Activated naive CD4-positive, alpha-beta T cell treated with Interleukin-2 at 50 U/mL for 16 hours (primary cell): ENCODE results near the gene HECW1.
"Not testable (repeated sequence)": the region's sequence is repeated elsewhere in the genome, so short reads cannot be mapped to it uniquely, and the experiment has no call there.

Source experiments
- DNase-seq: peaks from one replicate; pipeline ENCODE4 v3.0.0-alpha.2; 2020

Gene HECW1

DNA sequence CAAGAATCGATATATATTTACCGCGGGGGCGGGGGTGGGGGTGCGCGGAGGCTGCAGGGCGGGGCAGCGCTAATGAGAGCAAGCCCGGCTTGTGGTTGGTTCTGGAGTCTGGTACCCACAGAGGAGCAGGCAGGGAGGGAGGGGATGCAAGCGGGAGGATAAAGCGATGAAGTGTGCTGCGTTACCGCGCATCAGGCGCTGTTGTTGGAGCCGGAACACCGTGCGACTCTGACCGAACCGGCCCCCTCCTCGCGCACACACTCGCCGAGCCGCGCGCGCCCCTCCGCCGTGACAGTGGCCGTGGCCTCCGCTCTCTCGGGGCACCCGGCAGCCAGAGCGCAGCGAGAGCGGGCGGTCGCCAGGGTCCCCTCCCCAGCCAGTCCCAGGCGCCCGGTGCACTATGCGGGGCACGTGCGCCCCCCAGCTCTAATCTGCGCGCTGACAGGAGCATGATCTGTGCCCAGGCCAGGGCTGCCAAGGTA, at the start of gene HECW1:
Gene HECW1 (plus strand): TSS at position 189 of the 482 bp plus-strand sequence. CDS start 131,259 bp downstream, outside the sequence.
- DNase-seq = no peak

DNA sequence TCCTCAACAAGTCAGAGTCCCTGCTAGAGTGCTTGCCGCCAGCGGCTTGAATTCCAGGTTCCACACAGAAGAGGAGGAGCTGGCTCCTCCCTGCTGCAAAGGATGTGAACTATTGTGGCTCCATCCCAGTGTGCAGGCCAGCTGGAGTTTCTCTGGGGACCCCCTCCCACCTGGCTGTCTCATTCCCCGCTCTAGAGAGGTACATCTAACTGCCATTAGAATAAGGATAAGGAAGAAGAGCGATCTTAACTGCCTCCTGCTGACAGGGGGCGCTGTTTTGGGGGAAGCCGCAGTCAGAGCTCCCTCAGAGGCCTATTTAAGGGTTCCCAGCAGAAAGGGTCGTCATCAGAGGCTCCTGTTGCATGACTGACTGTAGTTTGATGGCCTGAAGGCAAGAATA, 40.8 kb upstream of the HECW1 start:
- no peak for DNase-seq

DNA sequence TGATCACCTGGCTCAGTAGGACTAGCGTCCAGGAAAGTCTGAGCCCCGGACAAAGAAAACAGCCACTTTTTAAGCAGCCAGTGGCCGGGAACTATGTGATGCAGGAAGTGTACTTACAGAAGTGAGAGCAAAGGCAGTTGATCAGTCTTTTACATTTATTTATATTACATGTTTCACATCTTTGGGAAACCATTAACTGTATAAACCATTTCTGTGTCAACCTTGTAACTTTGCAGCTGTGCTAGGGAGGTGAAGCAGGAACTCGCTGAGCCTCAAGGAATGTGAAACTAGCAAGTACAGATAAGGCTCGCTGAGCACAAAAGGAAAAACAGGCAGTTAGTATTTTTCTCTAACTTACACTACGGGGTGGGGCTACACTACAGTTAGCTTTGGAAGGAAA, 39.9 kb upstream of the HECW1 start:
- no peak for DNase-seq

GRCh38 chr7:43073811-43074210, 38.6 kb upstream of the HECW1 start:
- DNase-seq = not testable (repeated sequence)

DNA sequence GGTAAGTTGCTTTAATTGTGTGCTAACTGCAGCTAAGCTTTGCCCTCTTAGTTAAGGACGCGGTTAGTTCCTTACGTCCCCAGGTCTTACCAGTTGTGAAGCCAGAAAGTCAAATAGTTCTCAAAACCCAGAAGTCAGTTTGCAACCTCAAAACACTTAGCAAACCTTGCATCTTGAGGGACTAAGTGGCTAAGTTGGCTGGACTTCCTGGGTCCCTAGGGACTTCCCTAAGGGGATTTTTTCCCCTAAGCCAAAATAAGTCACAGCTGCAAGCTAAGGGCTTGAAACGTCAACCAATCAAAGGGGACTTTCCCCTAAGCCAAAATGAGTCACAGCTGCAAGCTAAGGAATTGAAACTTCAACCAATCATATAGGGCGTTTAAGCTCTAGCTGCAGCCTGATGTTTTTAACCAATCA, 36.2 kb upstream of the HECW1 start:
- DNase-seq = no peak

GRCh38 chr7:43076606-43077005, 35.8 kb upstream of the HECW1 start:
- DNase-seq = no peak

DNA sequence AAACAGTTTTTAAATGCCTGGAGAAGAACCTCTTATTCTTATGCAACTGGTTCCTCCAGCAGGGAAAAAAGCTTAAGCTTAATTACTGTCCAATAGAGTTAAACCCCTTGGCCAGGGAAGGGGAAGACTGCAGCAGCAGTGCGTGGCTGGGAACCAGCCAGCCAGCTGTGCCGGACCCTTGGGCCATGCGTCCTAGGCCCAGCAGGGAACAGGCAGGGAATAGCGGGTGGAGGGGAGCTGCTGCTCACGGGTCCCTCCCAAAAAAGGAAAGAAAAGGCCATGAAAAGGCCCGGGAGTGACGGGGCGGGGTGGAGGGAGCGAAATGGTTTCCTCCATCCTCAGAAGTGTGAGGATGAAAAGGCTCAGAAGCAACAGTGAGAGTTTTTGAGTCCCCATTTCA, 35.2 kb upstream of the HECW1 start:
- no peak for DNase-seq

- DNase-seq = no peak
Observed at GRCh38 chr7:43077732-43078391, 34.6 kb upstream of the HECW1 start.

DNA sequence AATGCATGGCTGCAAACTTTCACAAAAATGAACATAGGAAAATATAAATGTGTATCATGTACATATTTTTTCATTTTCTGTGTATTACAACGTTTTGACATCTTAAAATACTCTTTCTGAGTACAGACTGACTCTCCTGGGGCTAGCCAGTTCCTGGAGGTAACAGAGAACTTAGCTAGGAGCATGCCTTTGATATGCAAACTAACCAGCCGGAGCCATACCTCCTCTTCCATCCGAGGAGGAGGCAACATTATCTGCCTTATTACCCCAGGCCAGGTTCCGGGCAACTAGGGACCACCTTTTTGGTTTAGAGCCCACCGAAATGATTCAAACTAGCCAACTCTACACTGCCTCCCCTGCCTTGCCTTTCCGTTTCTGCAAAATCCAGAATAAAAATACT, 33.7 kb upstream of the HECW1 start:
- no peak for DNase-seq

- DNase-seq = no peak
Observed at GRCh38 chr7:43081603-43082002, 30.8 kb upstream of the HECW1 start.

GRCh38 chr7:43083106-43083505, 29.3 kb upstream of the HECW1 start:
- DNase-seq = no peak

DNA sequence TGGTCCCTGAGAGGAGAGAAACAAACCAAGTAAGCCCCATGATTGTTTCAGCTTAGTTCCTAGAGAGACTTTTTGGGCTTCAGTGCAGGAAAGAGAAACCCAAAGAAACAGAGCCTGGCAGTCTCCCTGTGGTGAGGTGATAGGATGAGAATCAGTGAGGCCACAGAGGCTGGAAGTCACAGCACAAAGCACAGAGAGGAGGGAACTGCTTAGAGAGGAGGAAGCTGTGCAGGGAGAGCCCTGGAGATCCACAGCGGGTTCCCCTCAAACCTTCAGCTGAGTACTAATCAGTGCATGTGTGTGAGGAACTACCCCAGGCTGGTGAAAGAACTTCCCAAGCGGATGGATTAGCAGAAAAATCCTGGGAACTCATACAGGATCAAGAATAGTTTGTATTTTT, 27.4 kb upstream of the HECW1 start:
- no peak for DNase-seq

DNA sequence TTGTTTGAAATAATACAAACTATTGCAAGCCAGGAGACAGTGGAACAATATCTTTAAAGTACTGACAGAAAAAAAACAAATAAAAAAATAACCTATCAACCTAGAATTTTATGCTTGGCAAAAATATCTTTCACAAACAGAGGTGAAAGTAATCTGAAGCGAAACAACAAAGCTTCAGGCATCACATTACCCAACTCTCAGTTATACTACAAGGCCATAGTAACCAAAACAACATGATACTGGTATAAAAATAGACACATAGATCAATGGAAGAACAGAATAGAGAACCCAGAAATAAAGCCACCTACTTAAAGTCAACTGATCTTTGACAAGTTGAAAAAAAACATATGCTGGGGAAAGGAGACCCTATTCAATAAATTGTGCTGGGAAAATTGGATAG, 26.5 kb upstream of the HECW1 start:
- no peak for DNase-seq

DNA sequence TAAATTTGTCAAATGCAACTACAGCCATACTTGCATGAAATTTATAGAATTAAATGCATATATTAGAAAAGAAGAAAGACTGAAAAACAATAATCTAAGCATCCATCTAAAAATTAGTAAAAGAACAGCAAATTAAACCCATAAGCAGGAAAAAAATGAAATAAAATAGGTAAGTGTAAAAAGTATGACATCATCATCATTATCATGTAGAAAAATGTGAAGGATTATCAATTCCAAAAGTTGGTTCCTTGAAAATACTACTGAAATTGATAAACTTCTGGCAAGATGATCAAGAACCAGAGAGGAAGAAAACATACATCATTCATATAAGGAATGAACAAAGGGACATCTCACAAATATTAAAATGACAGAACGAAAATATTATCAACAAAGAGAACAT, 19.6 kb upstream of the HECW1 start:
- no peak for DNase-seq

GRCh38 chr7:43096875-43097274, 15.6 kb upstream of the HECW1 start:
- no peak for DNase-seq

DNA sequence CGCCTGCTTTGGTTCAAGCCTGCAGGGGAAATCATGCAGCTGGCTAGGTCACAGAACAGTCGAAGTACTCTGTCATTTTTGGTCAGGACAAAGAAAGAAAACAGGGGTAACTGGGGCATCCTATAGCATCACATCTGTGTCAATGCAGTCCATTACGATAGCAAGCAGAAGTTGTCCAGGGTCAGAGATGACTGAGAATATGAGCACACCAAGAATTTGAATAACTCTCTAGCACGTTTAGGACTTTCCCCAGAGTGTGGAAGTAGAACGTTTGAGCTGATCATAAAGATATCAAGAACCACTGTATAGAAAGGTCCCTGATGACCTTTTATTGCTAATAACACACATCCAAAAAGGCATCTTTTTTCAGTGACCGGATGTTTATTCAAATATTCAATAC, 12.7 kb upstream of the HECW1 start:
- no peak for DNase-seq

DNA sequence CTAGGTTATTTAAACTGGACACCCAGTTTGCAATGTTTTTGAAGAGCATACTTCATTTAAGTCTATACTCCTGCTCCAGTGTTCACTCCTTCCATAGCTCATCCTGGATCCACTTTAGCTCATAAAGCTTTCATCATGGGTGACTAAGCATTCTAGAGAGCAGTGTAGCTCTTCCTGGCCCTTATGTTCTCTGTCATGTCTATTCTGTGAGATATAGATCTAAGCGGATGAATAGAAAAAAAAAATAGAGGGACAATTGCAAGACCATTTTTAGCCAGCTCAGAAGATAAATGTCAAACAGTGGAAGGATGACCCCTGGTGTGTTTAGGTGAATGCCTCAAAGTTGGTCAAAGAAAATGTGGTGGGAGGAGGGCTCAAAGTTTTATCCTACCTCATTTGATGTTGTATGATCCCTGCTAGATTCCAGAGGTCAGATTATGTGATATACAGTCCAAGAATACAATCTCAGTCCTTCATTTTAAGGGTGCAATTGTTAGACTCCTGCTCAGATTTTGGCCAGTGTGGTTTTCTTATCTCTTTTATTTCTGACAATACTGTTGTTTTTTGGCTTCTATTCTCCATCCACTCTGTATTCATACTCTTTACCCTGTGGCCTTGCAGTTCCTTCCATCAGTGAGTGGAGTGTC, 7.5 kb upstream of the HECW1 start:
- no peak for DNase-seq

DNA sequence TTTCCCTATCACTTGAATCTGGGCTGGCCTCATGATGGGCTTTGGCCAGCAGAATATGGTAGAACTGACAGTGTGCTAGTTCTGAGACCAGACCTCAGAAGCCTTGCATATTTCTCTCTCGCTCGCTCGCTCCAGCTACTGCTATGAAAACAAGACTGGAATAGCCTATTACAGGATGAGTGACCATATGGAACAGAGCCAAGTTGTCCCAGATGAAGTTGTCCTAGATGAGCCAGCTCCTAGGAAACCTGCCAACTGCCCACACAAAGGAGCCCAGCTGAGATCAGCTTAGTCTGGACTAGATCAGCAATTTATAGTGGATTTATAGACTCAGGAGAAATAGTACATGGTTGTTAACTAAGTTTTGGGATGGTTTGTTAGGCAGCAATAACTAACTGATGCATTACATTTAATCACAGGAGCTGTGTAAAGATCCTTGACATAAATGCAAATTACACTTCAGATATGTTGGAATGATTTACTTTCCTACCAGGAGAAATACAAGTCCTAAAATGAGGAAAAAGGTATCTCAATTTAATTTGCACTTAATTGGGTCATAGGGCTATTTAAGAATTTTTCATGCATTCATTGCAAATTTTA, 6.8 kb upstream of the HECW1 start:
- no peak for DNase-seq

DNA sequence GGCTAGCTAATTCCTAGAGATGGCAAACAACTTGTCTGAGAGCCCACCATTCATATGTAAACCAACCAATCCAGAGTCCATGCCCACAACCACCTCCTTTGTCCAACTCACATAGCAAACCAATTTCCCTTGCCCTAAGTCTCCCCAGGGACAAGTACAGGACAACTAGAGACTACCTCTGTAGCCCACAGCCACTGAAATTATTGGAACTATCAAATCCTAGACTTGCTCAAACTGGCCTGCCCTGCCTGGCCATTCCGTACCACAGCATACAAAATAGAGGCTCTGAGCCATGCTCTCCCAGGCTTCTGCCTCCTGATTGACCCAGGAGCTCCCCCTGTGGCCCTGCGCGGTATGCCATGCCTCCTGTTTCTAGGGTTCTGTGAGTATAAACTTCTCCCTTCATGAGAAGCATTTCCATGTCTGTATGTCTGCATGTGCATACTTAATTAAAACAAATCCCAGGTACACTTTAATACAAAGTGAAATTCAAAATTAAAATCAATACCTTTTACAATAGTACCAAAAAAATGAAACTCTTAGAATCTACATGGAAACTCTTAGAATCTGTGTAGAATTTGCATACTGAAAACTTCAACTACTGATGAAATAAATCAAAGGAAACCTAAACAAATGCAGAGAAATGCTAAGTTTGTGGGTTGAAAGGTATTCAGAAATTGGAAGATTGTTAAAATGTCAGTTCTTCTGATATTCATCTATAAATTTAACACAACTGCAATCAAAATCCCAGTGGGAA, 4.0 kb upstream of the HECW1 start:
- DNase-seq = peak; percentile 38

DNA sequence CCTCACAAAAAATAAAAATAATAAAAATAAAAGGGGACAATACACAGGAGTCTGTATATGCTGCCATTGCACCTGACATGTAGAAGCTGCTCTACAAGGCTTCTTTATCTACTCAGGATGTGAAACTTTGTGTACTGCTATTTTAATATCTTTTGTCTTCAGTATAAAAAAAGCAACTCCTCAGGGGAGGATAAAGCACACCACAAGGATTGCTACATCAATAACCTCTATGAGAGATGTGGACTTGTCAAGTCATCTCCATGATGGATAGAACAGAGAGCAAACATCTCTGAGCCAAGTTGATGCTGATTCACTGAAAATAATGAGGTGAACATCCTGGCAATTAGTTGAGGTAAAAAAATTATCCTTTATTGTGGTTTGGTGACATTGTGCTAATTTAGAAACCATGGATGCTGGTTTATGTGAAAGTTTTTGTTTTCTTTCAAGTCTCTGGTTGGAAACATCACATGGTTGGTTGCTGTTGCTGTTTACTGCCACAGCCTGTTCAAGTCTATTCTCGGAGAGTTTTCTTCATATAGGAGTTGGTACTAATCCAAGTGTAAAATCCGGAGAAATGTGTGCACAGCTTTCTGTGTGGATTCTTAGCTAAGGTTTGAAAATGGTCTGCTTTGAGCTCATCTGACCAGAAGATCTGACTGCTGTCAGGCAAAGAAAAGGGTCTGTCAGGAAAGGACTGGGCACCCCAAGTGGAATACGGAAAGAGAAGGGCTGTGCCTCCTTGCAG, 1.5 kb upstream of the HECW1 start:
- DNase-seq = no peak

GRCh38 chr7:43111630-43112458, 603 bp upstream of the HECW1 start:
- DNase-seq = no peak
